Measurements from ENCODE around the gene ZNF280B.
"Not testable (repeated sequence)": the region's sequence is repeated elsewhere in the genome, so short reads cannot be mapped to it uniquely, and the experiment has no call there.

Gene ZNF280B

GRCh38 chr22:22449819-22450218, 58.7 kb downstream of the ZNF280B start:
- peaks cover 28% of the 10 kb centered on the region for H3K9me3 ChIP-seq (ENCODE audit: control insufficient read depth, insufficient read depth, low read length)
- no peaks in the 10 kb centered on the region for H3K4me1 ChIP-seq (ENCODE audit: control insufficient read depth, insufficient read depth, low read length)
- H3K36me3 ChIP-seq (ENCODE audit: control insufficient read depth, insufficient read depth, low read length): no peaks in the 10 kb centered on the region
- no peak overlapping the region for H3K9ac ChIP-seq (ENCODE audit: low read depth, low read length)
- no peak overlapping the region for H3K4me3 ChIP-seq (ENCODE audit: low read depth, low read length)
- H3K27me3 ChIP-seq (ENCODE audit: control insufficient read depth, insufficient read depth, low read length): peaks cover 97% of the 10 kb centered on the region
- H3K27ac ChIP-seq (ENCODE audit: low read depth, low read length): no peak overlapping the region

- Histone ChIP-seq H3K4me3 (ENCODE audit: low read depth, low read length) (no peak overlapping the region), H3K36me3 (ENCODE audit: control insufficient read depth, insufficient read depth, low read length) (no peaks in the 10 kb centered on the region), H3K9me3 (ENCODE audit: control insufficient read depth, insufficient read depth, low read length) (peaks cover 2% of the 10 kb centered on the region; the same call in 1 of the 2 replicates), H3K9ac (ENCODE audit: low read depth, low read length) (no peak overlapping the region), H3K27ac (ENCODE audit: low read depth, low read length) (no peak overlapping the region), H3K4me1 (ENCODE audit: control insufficient read depth, insufficient read depth, low read length) (no peaks in the 10 kb centered on the region), H3K27me3 (ENCODE audit: control insufficient read depth, insufficient read depth, low read length) (peaks cover 82% of the 10 kb centered on the region)
Measured at GRCh38 chr22:22446517-22446916, 62.0 kb downstream of the ZNF280B start.

DNA sequence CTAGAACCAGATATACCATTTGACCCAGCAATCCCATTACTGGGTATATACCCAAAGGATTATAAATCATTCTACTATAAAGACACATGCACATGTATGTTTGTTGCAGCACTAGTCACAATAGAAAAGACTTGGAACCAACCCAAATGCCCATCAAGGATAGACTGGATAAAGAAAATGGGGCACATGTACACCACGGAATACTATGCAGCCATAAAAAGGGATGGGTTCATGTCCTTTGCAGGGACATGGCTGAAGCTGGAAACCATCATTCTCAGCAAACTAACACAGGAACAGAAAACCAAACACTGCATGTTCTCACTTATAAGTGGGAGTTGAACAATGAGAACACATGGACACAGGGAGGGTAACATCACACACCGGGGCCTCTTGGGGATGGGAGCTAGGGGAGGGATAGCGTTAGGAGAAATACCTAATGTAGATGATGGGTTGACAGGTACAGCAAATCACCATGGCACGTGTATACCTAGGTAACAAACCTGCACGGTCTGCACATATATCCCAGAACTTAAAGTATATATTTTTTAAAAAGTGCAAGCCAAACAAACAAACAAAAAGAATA, 64.4 kb downstream of the ZNF280B start:
- H3K27ac ChIP-seq (ENCODE audit: low read depth, low read length); H3K36me3 ChIP-seq (ENCODE audit: control insufficient read depth, insufficient read depth, low read length): not testable (repeated sequence)
- peaks cover 81% of the 10 kb centered on the region for H3K27me3 ChIP-seq (ENCODE audit: control insufficient read depth, insufficient read depth, low read length)

GRCh38 chr22:22442928-22443709, 65.4 kb downstream of the ZNF280B start:
- Histone ChIP-seq H3K9me3 (ENCODE audit: control insufficient read depth, insufficient read depth, low read length) (peaks cover 13% of the 10 kb centered on the region), H3K4me1 (ENCODE audit: control insufficient read depth, insufficient read depth, low read length) (no peaks in the 10 kb centered on the region), H3K36me3 (ENCODE audit: control insufficient read depth, insufficient read depth, low read length) (no peaks in the 10 kb centered on the region), H3K27ac (ENCODE audit: low read depth, low read length) (no peak overlapping the region), H3K9ac (ENCODE audit: low read depth, low read length) (no peak overlapping the region), H3K27me3 (ENCODE audit: control insufficient read depth, insufficient read depth, low read length) (peaks cover 81% of the 10 kb centered on the region), H3K4me3 (ENCODE audit: low read depth, low read length) (no peak overlapping the region)

More for the DNA sequence above, 64.4 kb downstream of the ZNF280B start:
- H3K9me3 ChIP-seq (ENCODE audit: control insufficient read depth, insufficient read depth, low read length): peaks cover 13% of the 10 kb centered on the region
- H3K4me3 ChIP-seq (ENCODE audit: low read depth, low read length); H3K4me1 ChIP-seq (ENCODE audit: control insufficient read depth, insufficient read depth, low read length); H3K9ac ChIP-seq (ENCODE audit: low read depth, low read length): not testable (repeated sequence)

GRCh38 chr22:22441626-22442025, 66.9 kb downstream of the ZNF280B start:
- H3K4me3 ChIP-seq (ENCODE audit: low read depth, low read length); H3K36me3 ChIP-seq (ENCODE audit: control insufficient read depth, insufficient read depth, low read length); H3K9ac ChIP-seq (ENCODE audit: low read depth, low read length); H3K27ac ChIP-seq (ENCODE audit: low read depth, low read length); H3K4me1 ChIP-seq (ENCODE audit: control insufficient read depth, insufficient read depth, low read length): not testable (repeated sequence)
- Histone ChIP-seq H3K9me3 (ENCODE audit: control insufficient read depth, insufficient read depth, low read length) (peaks cover 13% of the 10 kb centered on the region), H3K27me3 (ENCODE audit: control insufficient read depth, insufficient read depth, low read length) (peaks cover 81% of the 10 kb centered on the region)

GRCh38 chr22:22440188-22440587, 68.4 kb downstream of the ZNF280B start:
- no peak overlapping the region for H3K27ac ChIP-seq (ENCODE audit: low read depth, low read length)
- H3K4me1 ChIP-seq (ENCODE audit: control insufficient read depth, insufficient read depth, low read length): no peaks in the 10 kb centered on the region
- H3K27me3 ChIP-seq (ENCODE audit: control insufficient read depth, insufficient read depth, low read length): peaks cover 81% of the 10 kb centered on the region
- peaks cover 11% of the 10 kb centered on the region for H3K9me3 ChIP-seq (ENCODE audit: control insufficient read depth, insufficient read depth, low read length)
- H3K4me3 ChIP-seq (ENCODE audit: low read depth, low read length): no peak overlapping the region
- H3K9ac ChIP-seq (ENCODE audit: low read depth, low read length): no peak overlapping the region
- no peaks in the 10 kb centered on the region for H3K36me3 ChIP-seq (ENCODE audit: control insufficient read depth, insufficient read depth, low read length)

All from HUES48 (cell line).